ENCODE measurements around the gene GNB4. TPM values are rescaled to one million over a fixed set of nuclear protein-coding genes. Genes with fewer than 3 reads are reported as not detected.

The GNB4 gene
- total RNA-seq, 2 experiments from 2014 or later = 0.41 to 0.56 TPM

DNA sequence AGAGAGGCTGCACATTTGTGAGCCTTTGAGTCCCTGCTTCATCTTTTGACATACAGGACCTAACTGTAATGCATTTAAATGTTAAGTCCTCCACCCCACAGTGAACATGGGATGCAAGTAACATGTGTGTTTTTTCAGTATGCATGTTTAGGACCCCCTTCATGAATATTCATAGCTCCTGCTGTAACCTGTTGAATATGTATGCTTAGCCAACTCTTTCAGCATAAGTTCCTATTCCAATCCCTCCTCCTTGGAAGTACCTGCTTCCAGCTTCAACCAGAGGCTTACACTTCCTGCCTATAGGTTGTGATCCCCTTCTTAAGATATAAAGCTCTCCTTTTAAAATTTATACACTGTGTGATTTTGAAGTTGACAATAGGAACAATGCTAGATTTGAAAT lies 36.9 kb upstream of the GNB4 start:
- DNase-seq = no peak
- Histone ChIP-seq H3K4me3 (ENCODE audit: low read length) (no peak overlapping the region), H3K27me3 (ENCODE audit: control insufficient read depth in 1 of 2, insufficient read depth in 2 of 2, low read length in 2 of 2) (peaks cover 2 to 6% of the 10 kb centered on the region in 2 experiments), H3K9me3 (ENCODE audit: control insufficient read depth in 1 of 2, insufficient read depth in 1 of 2, low read length in 2 of 2) (peaks cover 8 to 14% of the 10 kb centered on the region in 2 experiments), H3K4me1 (ENCODE audit: insufficient read depth, low read length) (no peaks in the 10 kb centered on the region), H3K27ac (ENCODE audit: low read depth in 1 of 2, low read length in 2 of 2) (no peak overlapping the region), H3K36me3 (ENCODE audit: insufficient read depth, low read length) (no peaks in the 10 kb centered on the region)
- Mint-ChIP-seq H3K4me3 (no peak overlapping the region), H3K36me3 (ENCODE audit: low read depth) (peaks cover 1% of the 10 kb centered on the region), H3K27me3 (peaks cover 12% of the 10 kb centered on the region), H3K9me3 (peaks cover 11% of the 10 kb centered on the region), H3K4me1 (ENCODE audit: low read depth) (no peaks in the 10 kb centered on the region), H3K27ac (no peak overlapping the region)
- ChIA-PET CTCF (no interaction called here), POLR2A (no interaction called here)
- TF ChIP-seq, protein P1, sequence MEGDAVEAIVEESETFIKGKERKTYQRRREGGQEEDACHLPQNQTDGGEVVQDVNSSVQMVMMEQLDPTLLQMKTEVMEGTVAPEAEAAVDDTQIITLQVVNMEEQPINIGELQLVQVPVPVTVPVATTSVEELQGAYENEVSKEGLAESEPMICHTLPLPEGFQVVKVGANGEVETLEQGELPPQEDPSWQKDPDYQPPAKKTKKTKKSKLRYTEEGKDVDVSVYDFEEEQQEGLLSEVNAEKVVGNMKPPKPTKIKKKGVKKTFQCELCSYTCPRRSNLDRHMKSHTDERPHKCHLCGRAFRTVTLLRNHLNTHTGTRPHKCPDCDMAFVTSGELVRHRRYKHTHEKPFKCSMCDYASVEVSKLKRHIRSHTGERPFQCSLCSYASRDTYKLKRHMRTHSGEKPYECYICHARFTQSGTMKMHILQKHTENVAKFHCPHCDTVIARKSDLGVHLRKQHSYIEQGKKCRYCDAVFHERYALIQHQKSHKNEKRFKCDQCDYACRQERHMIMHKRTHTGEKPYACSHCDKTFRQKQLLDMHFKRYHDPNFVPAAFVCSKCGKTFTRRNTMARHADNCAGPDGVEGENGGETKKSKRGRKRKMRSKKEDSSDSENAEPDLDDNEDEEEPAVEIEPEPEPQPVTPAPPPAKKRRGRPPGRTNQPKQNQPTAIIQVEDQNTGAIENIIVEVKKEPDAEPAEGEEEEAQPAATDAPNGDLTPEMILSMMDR (IDR thresholded peaks at IDR 0.05) = no peak
- ATAC-seq (ENCODE audit: poor library complexity) = no peak
- intact Hi-C loops (cut with DNase I, micrococcal nuclease) = no loop called here

DNA sequence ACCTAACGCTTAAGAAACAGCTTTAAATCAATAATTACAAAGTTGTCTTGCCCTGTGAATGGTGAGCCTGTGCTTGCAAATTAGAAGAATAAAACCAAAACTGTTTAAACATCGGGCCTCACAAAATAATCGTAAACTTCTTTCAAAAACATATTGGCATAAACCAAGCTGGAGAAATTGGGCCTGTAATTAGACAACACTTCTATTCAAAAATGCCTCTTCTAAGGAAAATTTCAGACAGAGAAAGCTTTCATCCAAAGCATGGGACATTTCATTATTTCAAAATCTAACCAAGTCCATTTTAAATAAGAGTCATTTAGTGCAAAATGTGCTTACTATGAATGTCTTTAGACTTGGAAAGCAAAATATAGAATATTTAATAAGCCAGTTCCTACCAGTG lies 35.5 kb upstream of the GNB4 start:
- Histone ChIP-seq H3K27me3 (ENCODE audit: control insufficient read depth in 1 of 2, insufficient read depth in 2 of 2, low read length in 2 of 2) (peaks cover 2% of the 10 kb centered on the region in 2 experiments), H3K27ac (ENCODE audit: low read depth in 1 of 2, low read length in 2 of 2) (no peak overlapping the region), H3K4me3 (ENCODE audit: low read length) (no peak overlapping the region), H3K36me3 (ENCODE audit: insufficient read depth, low read length) (no peaks in the 10 kb centered on the region), H3K4me1 (ENCODE audit: insufficient read depth, low read length) (no peaks in the 10 kb centered on the region), H3K9me3 (ENCODE audit: control insufficient read depth in 1 of 2, insufficient read depth in 1 of 2, low read length in 2 of 2) (no peaks in the 10 kb centered on the region)
- ATAC-seq (ENCODE audit: poor library complexity) (no peak), DNase-seq (no peak)
- H3K27me3 Mint-ChIP-seq = peaks cover 12% of the 10 kb centered on the region
- H3K27ac Mint-ChIP-seq = no peak overlapping the region
- peaks cover 10% of the 10 kb centered on the region for H3K9me3 Mint-ChIP-seq
- TF ChIP-seq, protein P1 (IDR thresholded peaks at IDR 0.05) = no peak
- CTCF ChIA-PET = no interaction called here
- no peak overlapping the region for H3K4me3 Mint-ChIP-seq
- POLR2A ChIA-PET = no interaction called here
- intact Hi-C loops (cut with DNase I, micrococcal nuclease) = no loop called here
- no peaks in the 10 kb centered on the region for H3K36me3 Mint-ChIP-seq (ENCODE audit: low read depth)
- H3K4me1 Mint-ChIP-seq (ENCODE audit: low read depth) = no peaks in the 10 kb centered on the region

DNA sequence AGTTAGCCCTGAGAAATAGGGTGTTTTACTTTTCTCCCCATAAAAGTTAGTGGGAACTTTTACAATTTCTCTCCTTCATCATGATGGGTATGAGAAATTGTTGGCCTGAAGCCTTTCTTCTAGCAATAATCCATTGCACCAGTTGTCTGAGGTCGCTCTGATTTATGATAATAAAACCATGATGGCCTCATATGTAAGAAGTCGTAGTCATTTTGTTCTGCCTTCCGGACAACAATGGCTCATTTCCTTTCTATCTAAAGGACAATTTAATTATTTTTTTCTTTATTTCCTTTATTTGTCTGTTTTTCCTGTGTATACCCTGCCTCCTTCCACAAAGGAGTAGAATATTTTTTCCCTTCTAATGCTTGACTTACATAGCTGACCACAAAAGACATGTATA lies 31.6 kb upstream of the GNB4 start:
- Mint-ChIP-seq H3K4me1 (ENCODE audit: low read depth) (no peaks in the 10 kb centered on the region), H3K27me3 (peaks cover 5% of the 10 kb centered on the region), H3K4me3 (no peak overlapping the region), H3K9me3 (no peaks in the 10 kb centered on the region), H3K27ac (no peak overlapping the region), H3K36me3 (ENCODE audit: low read depth) (no peaks in the 10 kb centered on the region)
- Histone ChIP-seq H3K9me3 (ENCODE audit: control insufficient read depth in 1 of 2, insufficient read depth in 1 of 2, low read length in 2 of 2) (no peaks in the 10 kb centered on the region), H3K27ac (ENCODE audit: low read depth in 1 of 2, low read length in 2 of 2) (no peak overlapping the region), H3K36me3 (ENCODE audit: insufficient read depth, low read length) (no peaks in the 10 kb centered on the region), H3K27me3 (ENCODE audit: control insufficient read depth in 1 of 2, insufficient read depth in 2 of 2, low read length in 2 of 2) (peaks cover 0 to 2% of the 10 kb centered on the region in 2 experiments), H3K4me3 (ENCODE audit: low read length) (no peak overlapping the region), H3K4me1 (ENCODE audit: insufficient read depth, low read length) (no peaks in the 10 kb centered on the region)
- TF ChIP-seq, protein P1 (IDR thresholded peaks at IDR 0.05) = no peak
- ATAC-seq (ENCODE audit: poor library complexity) = no peak
- ChIA-PET CTCF (no interaction called here), POLR2A (no interaction called here)
- no peak for DNase-seq
- intact Hi-C loops (cut with DNase I, micrococcal nuclease) = no loop called here
